LoVo (cell line): ENCODE data around the gene SGF29.
"Not testable (repeated sequence)": the region's sequence is repeated elsewhere in the genome, so short reads cannot be mapped to it uniquely, and the experiment has no call there.

Experiments
- DNase-seq: peaks from one replicate; pipeline ENCODE4 v3.0.0-alpha.2; 2016; ENCODE audit warnings: low spot score

Gene SGF29

GRCh38 chr16:28612359-28613280, 58.9 kb downstream of the SGF29 start:
- not testable (repeated sequence) for DNase-seq

GRCh38 chr16:28613912-28614311, 60.2 kb downstream of the SGF29 start:
- not testable (repeated sequence) for DNase-seq

- not testable (repeated sequence) for DNase-seq
Observed at GRCh38 chr16:28614561-28614960, 60.8 kb downstream of the SGF29 start.

GRCh38 chr16:28615486-28616223, 61.9 kb downstream of the SGF29 start:
- not testable (repeated sequence) for DNase-seq

- not testable (repeated sequence) for DNase-seq
Observed at GRCh38 chr16:28616224-28616577, 62.5 kb downstream of the SGF29 start.

- DNase-seq, result no peak
Observed at GRCh38 chr16:28616636-28617035, 62.9 kb downstream of the SGF29 start.

- no peak for DNase-seq
Observed at GRCh38 chr16:28617874-28618273, 64.2 kb downstream of the SGF29 start.

- DNase-seq, result not testable (repeated sequence)
Observed at GRCh38 chr16:28620316-28620715, 66.6 kb downstream of the SGF29 start.

GRCh38 chr16:28621481-28622155, 67.9 kb downstream of the SGF29 start:
- DNase-seq, result no peak

GRCh38 chr16:28622532-28623171, 68.9 kb downstream of the SGF29 start:
- not testable (repeated sequence) for DNase-seq

- peak; percentile 73 for DNase-seq
Observed at GRCh38 chr16:28623172-28623711, 69.5 kb downstream of the SGF29 start.

- DNase-seq, result not testable (repeated sequence)
Observed at GRCh38 chr16:28630905-28631304, 77.2 kb downstream of the SGF29 start.

- peak; percentile 7 for DNase-seq
Observed at GRCh38 chr16:28636093-28636823, 82.5 kb downstream of the SGF29 start.

GRCh38 chr16:28637765-28638164, 84.0 kb downstream of the SGF29 start, which contains the start of gene NPIPB8:
Gene NPIPB8 (plus strand): TSS chr16:28638065. CDS start chr16:28638361, 296 bp downstream.
- not testable (repeated sequence) for DNase-seq

- DNase-seq, result not testable (repeated sequence)
Observed at GRCh38 chr16:28638359-28638758, 84.6 kb downstream of the SGF29 start.

- not testable (repeated sequence) for DNase-seq
Observed at GRCh38 chr16:28639959-28640358, 86.2 kb downstream of the SGF29 start.
